IPS DF 6.9 (cell line): ENCODE measurements around the gene AZIN2.

Source experiments
- DNase-seq: peaks from one replicate; pipeline ENCODE4 v3.0.0-alpha.2; 2013; ENCODE audit warnings: low read depth, low spot score
- H3K27ac ChIP-seq: one replicate; pipeline ENCODE4 v1.5.1; 2013; ENCODE audit warnings: low read length, control low read depth
- H3K27me3 ChIP-seq: 2 replicates; pipeline ENCODE4 v1.6.1; 2013; ENCODE audit warnings: mild to moderate bottlenecking, low read length; ENCODE audit not compliant: control insufficient read depth, insufficient read depth
- H3K36me3 ChIP-seq: 2 replicates; pipeline ENCODE4 v1.6.1; 2013; ENCODE audit warnings: low read length; ENCODE audit not compliant: control insufficient read depth, insufficient read depth
- H3K4me1 ChIP-seq: 2 replicates; pipeline ENCODE4 v1.6.1; 2013; ENCODE audit warnings: low read length; ENCODE audit not compliant: control insufficient read depth, insufficient read depth
- H3K4me3 ChIP-seq: 2 replicates; pipeline ENCODE4 v1.5.1; 2013; ENCODE audit warnings: mild to moderate bottlenecking, low read length
- H3K9me3 ChIP-seq: 2 replicates; pipeline ENCODE4 v1.6.1; 2013; ENCODE audit warnings: low read length, inconsistent platforms; ENCODE audit not compliant: control insufficient read depth, insufficient read depth
- WGBS: extraction: QIAGEN DNeasy Blood & Tissue Kit; methylation state at CpG from one replicate; pipeline ENCODE4 v1.1.7; 2013; ENCODE audit warnings: mixed read lengths, missing lambda C conversion rate; ENCODE audit not compliant: insufficient read length, insufficient coverage; 5-methylcytosine and 5-hydroxymethylcytosine counted together

AZIN2 gene

DNA sequence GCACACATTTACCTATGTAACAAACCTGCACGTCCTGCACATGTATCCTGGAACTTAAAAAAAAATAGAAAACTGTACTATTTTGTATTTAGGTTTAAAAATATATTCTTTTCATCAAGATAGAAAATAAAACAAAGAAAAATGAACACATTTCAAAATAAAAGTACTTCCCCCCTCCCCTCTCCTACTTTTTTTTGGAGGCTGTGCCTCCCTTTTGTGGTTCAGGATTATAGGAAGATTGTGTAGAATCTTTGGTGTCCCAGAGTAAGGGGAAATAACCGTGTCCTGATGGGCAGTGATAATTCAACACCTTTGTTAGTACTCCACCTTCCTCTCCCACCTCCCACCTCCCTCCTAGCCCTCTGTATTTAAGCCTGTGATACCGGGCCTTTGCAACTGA, 60.8 kb downstream of the AZIN2 start:
- no peak for DNase-seq
- Histone ChIP-seq H3K27ac (no peak overlapping the region), H3K4me3 (no peak overlapping the region), H3K4me1 (peaks cover 5% of the 10 kb centered on the region), H3K27me3 (no peaks in the 10 kb centered on the region), H3K9me3 (no peaks in the 10 kb centered on the region), H3K36me3 (no peaks in the 10 kb centered on the region)
- no CpG with 5 or more reads among the region's 3 CpGs for WGBS

- Histone ChIP-seq H3K27ac (no peak overlapping the region), H3K36me3 (no peaks in the 10 kb centered on the region), H3K9me3 (no peaks in the 10 kb centered on the region), H3K4me3 (no peak overlapping the region), H3K4me1 (peaks cover 5% of the 10 kb centered on the region), H3K27me3 (no peaks in the 10 kb centered on the region)
- no CpG with 5 or more reads among the region's 7 CpGs for WGBS
- DNase-seq, result no peak
Measured at GRCh38 chr1:33142483-33143064, 61.6 kb downstream of the AZIN2 start.

DNA sequence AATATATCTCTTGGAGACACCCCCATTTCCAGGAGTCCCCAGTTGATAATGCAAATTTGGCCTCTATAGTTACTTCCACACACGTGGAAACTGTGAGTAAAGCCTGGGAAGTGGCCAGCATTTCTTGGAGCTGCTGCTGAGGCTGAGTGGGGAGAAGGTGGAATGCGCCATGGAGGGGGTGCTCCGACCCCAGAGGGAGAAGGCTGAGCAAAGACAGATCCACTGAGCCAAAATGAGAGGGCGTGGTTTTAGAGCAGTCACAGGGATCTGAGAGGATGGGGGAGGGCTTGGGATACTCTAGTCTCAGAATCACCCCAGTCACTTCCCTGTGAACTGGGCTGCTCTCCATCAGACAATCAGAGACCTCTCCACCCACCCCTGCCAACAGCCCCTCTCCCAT, 62.2 kb downstream of the AZIN2 start:
- no peak for DNase-seq
- Histone ChIP-seq H3K9me3 (no peaks in the 10 kb centered on the region), H3K4me1 (peaks cover 4% of the 10 kb centered on the region), H3K4me3 (no peak overlapping the region), H3K36me3 (no peaks in the 10 kb centered on the region), H3K27ac (no peak overlapping the region), H3K27me3 (no peaks in the 10 kb centered on the region)
- no CpG with 5 or more reads among the region's 4 CpGs for WGBS

- WGBS, result no CpG with 5 or more reads among the region's 2 CpGs
- Histone ChIP-seq H3K4me1 (peaks cover 4% of the 10 kb centered on the region), H3K27me3 (no peaks in the 10 kb centered on the region), H3K4me3 (no peak overlapping the region), H3K9me3 (no peaks in the 10 kb centered on the region), H3K27ac (no peak overlapping the region), H3K36me3 (no peaks in the 10 kb centered on the region)
- no peak for DNase-seq
Measured at GRCh38 chr1:33143698-33144097, 62.7 kb downstream of the AZIN2 start.

GRCh38 chr1:33146003-33146402, 65.0 kb downstream of the AZIN2 start:
- no peak overlapping the region for H3K27ac ChIP-seq
- no peak overlapping the region for H3K4me3 ChIP-seq
- H3K4me1 ChIP-seq, result no peaks in the 10 kb centered on the region; the same call in 1 of the 2 replicates
- no peak for DNase-seq
- H3K36me3 ChIP-seq, result no peaks in the 10 kb centered on the region
- no peaks in the 10 kb centered on the region for H3K9me3 ChIP-seq
- WGBS, result no CpG with 5 or more reads among the region's 3 CpGs
- no peaks in the 10 kb centered on the region for H3K27me3 ChIP-seq

- H3K27ac ChIP-seq, result no peak overlapping the region
- no CpG with 5 or more reads among the region's 30 CpGs for WGBS
- DNase-seq, result no peak
- peaks cover 4% of the 10 kb centered on the region for H3K4me1 ChIP-seq
- no peaks in the 10 kb centered on the region for H3K27me3 ChIP-seq
- H3K4me3 ChIP-seq, result no peak overlapping the region
- H3K36me3 ChIP-seq, result no peaks in the 10 kb centered on the region
- H3K9me3 ChIP-seq, result no peaks in the 10 kb centered on the region
Measured at GRCh38 chr1:33147275-33147996, 66.5 kb downstream of the AZIN2 start.

DNA sequence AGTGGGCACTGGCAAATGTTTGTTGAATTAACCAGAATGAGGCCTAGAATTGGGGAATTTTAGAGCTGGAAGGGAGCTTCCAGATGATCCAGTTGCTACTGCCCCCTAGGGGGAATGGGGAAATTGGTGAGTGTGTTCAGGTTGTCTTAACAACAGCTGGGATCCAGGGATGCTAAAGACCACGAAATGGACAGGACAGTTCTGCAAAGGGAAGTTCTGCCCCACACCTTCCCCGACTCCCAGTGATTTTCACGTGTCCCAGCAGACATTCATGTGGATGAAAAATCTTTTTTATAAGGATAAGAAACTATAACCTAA, 67.0 kb downstream of the AZIN2 start:
- DNase-seq, result no peak
- Histone ChIP-seq H3K27me3 (no peaks in the 10 kb centered on the region), H3K4me1 (peaks cover 4% of the 10 kb centered on the region), H3K27ac (no peak overlapping the region), H3K9me3 (no peaks in the 10 kb centered on the region), H3K4me3 (no peak overlapping the region), H3K36me3 (no peaks in the 10 kb centered on the region)
- no CpG with 5 or more reads among the region's 3 CpGs for WGBS

- H3K36me3 ChIP-seq, result no peaks in the 10 kb centered on the region
- H3K9me3 ChIP-seq, result no peaks in the 10 kb centered on the region
- WGBS, result no CpG with 5 or more reads among the region's 3 CpGs
- no peak overlapping the region for H3K4me3 ChIP-seq
- no peaks in the 10 kb centered on the region for H3K27me3 ChIP-seq
- DNase-seq, result no peak
- H3K27ac ChIP-seq, result no peak overlapping the region
- H3K4me1 ChIP-seq, result peaks cover 7% of the 10 kb centered on the region
Measured at GRCh38 chr1:33148615-33149014, 67.7 kb downstream of the AZIN2 start.

DNA sequence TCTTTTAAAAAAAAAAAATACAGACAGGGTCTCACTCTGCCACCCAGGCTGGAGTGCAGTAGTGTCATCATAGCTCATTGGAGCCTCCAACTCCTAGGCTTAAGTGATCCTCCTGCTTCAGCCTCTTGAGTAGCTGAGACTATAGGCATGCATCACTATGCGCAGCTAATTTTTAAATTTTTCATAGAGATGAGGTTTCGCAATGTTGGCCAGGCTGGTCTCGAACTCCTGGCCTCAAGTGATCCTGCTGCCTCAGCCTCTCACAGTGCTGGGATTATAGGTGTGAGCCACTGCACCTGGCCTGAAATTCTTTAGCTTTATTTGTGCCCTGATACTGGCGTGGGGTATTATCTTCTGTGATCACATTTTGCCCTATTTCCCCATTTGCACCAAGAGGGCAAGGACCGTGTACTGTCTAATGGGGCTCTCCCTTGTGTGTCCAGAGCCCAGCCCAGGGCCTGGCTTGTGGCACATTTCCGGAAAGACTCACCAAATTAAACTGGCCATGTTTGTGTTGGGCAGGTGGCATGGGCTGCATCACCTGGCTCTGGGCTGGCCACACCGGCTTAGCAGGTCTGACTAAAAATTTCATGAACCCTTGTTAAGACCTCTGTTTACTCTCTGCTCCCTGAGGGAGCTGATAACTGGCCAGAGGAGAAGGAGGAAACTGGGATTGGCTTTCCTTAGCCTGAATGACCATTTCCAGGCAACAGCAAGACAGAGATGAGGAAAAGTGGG, 68.7 kb downstream of the AZIN2 start:
- H3K4me3 ChIP-seq, result no peak overlapping the region
- no CpG with 5 or more reads among the region's 7 CpGs for WGBS

GRCh38 chr1:33150522-33150921, 69.6 kb downstream of the AZIN2 start:
- Histone ChIP-seq H3K9me3 (no peaks in the 10 kb centered on the region), H3K27me3 (no peaks in the 10 kb centered on the region), H3K4me1 (peaks cover 7% of the 10 kb centered on the region), H3K4me3 (no peak overlapping the region), H3K27ac (no peak overlapping the region), H3K36me3 (no peaks in the 10 kb centered on the region)
- WGBS, result no CpG with 5 or more reads among the region's 4 CpGs
- no peak for DNase-seq

More for the DNA sequence above, 68.7 kb downstream of the AZIN2 start:
- DNase-seq, result no peak
- Histone ChIP-seq H3K27me3 (no peaks in the 10 kb centered on the region), H3K9me3 (no peaks in the 10 kb centered on the region), H3K4me1 (peaks cover 7% of the 10 kb centered on the region), H3K36me3 (no peaks in the 10 kb centered on the region), H3K27ac (no peak overlapping the region)
